HG03575 (cell line): ENCODE data around the gene RXRA.

Source experiments
- ATAC-seq: cut with Tn5 transposase; IDR thresholded peaks from one replicate; pipeline ENCODE4 v1.9.1; 2021; ENCODE audit not compliant: unreplicated experiment, insufficient number of reproducible peaks, low FRiP score; ENCODE audit errors: extremely low read depth

The RXRA gene

GRCh38 chr9:134416385-134417015, 90.2 kb downstream of the RXRA start:
- ATAC-seq, result no peak

DNA sequence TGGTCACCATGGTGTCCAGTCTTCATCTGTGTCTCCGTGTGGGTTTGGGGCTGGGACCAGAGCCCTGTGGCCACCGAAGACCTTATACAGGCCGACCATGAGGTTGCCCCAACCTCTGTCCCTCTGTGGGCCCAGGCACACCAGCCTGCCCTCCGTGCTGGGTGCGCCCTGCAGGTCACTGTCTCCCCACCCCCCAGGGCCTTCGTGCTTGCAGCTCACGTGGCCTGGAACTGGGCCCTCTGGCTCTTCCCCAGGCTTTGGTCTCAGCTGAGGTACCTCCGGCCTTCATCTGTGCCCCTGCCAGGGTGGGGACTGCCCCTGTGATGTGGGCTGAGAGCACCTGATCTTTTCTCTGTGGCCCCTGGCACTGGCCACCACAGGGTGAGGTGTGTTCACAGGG, 92.1 kb downstream of the RXRA start:
- ATAC-seq, result no peak

DNA sequence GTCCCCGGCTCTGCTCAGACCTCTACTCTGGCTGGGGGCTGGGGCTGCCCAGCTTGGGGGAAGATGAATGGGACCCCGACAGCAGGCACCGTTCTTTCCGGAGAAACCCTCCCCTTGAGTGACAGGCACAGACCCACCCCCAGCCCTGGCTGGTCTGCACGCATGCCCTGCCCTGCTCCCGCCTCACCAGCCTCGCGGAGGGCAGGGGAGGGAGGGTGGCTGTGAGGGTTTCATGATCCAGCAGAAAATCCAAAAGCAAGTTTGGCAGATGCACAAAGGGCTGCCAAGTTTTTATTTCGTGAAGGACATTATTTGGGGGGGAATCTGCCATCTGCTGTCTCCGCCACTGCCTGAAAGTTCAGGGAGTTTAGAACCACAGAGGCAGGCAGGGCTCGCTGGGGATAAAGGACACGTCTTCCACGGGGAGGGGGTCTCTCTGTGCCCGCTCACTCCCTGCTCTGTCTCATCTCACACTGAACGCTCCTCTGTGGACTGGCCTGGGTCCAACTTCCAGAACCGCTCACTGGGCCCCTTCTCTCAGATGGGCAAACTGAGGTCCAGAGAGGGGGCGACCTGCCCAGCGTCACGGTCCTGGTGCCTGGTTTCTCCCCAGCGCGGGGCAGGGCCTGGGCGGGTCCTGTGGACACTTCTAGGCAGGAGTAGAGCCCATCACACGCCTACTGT, 92.9 kb downstream of the RXRA start:
- ATAC-seq, result no peak

- no peak for ATAC-seq
These were observed 93.4 kb downstream of the RXRA start for GRCh38 chr9:134419684-134420076.

DNA sequence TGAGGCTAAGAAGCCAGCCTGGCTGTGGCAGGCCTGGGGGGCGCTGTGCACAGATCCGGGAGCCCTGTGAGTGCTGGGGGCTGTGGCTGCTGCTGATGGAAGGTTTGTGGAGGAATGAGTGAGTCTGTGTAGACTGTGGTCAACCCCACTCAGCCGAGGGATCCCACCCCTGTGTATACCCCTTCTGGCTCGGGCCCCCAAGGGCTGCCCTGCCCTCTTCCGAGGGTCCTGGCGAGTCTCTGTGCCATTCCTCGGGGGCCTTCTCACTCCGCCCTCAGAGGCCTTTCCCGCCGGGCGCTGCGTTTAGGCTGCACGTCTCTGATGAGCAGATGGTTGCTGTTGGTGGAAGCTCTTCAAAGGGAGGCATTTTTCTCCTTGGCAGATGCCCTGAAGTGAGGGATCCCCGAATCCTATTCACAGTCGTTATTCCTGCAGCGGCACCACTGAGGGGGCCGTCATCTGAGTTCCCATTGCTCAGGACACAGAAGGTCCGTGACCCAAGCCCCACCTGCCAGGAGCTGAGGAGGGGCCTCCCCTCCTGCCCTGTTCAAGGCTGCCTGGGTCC, 94.1 kb downstream of the RXRA start:
- ATAC-seq, result no peak

DNA sequence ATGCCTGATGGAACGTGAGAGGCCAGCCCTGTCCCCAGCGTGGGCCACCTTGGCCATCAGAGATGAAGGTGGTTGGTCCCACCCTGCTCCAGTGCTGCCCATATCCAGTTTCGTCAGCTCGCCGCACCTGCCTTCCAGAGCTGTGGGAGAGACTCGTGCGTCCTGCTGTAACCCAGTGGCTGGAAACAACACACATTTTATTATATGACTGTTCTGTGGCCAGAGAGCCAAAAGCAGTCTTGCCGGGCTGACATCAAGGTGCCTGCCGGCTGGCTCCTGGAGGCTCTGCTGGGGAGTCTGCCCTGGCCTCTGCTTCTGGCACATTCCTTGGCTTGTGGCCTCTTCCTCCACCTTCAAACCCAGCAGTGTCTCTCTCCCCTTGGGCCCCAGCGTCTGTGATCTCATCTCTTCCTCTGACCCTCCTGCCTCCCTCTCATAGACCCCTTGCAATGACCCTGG, 94.7 kb downstream of the RXRA start:
- no peak for ATAC-seq

- ATAC-seq, result no peak
These were observed 95.6 kb downstream of the RXRA start for GRCh38 chr9:134421888-134422287.

- ATAC-seq, result no peak
These were observed 96.2 kb downstream of the RXRA start for GRCh38 chr9:134422301-134423090.

GRCh38 chr9:134423166-134423565, 96.9 kb downstream of the RXRA start:
- ATAC-seq, result no peak

- ATAC-seq, result no peak
These were observed 97.5 kb downstream of the RXRA start for GRCh38 chr9:134423749-134424148.

- no peak for ATAC-seq
These were observed 98.6 kb downstream of the RXRA start for GRCh38 chr9:134424818-134425217.

DNA sequence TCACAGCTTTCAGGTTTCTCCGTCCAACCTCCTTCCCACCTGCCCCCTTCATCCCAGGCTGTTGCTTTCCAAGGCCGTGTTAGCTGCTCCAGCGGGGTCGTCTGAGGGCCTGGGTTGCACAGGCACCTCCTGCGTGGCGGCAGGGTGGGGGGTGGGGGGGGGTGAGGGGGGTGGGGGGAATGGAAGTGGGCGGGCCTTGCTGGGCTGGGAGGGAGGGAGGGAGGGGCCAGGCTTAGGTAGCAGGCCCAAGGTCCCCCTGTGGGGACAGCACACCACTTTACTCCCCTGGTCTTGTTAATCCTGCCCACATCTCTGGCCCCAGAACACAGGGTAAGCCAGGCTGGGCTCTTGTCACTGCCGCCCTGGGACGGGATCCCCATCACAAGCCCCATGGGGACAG, 99.1 kb downstream of the RXRA start:
- ATAC-seq, result no peak

DNA sequence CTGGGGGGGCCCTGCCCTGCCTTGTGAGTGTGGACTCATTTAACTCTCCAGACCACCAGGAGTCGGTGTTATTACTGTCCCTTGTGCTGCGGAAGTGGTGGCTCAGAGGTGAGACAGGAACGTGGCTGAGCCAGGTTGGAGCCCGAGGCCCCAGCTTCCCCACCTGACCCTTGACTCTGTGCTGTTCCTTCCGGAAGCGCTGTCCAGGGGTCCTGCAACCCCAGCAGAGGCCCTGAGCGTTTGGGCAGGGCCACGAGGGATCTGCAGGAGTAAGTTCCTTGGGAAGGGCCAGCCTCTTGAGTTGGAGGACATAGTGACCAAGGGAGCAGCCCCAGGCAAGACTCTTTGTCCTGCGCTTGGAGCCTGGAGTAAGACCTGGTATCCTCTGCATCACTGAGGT, 99.6 kb downstream of the RXRA start:
- no peak for ATAC-seq

DNA sequence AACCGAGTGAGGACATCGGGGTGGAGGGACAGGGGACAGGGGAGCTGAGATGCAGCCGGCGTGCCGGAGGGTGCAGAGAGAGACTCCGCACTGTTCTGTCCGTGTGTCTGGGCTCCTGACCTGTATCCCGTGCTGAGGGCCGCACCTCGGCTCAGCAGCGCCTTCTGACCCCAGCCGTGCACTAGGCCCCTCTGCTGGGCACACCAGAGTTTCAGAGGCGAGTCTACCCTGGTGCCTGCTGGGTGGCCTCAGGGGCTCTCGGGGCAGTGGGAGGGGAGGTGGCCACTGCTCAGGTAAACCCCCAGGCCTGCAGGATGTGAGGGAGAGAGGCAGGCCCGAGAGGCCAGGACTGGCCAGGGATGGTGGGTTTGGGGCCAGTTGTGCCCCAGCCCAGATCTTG, 100.2 kb downstream of the RXRA start:
- ATAC-seq, result no peak

DNA sequence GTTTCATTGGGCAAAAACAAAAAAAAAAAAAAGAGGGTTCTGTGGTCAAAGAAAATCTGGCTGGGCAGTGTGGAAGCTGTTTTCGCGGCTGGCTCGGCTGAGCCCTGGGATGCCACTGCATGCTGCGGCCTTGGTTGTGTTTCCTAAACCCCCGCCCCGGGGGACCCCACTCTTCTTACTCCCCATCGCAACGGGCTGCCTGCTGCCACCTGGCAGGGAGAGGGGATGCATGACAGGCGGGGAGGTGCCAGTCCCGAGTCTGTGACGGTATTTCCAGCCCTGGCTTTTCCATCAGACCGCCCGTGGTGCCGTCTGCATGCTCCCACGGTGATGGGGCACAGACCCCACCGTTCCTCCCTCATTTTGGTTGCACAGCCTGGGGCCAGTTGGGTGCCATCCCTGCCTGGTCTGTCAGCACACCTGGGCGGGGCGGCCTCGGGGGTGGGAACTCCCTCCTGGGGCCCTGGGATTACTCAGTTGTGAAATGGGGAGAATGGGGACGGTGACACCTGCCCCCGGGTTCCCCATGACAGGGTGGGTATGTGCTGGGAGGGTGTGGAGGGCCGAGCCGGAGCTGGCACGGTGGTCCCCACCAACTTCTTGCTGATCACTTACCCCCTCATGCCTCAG, 101.0 kb downstream of the RXRA start:
- ATAC-seq, result no peak

DNA sequence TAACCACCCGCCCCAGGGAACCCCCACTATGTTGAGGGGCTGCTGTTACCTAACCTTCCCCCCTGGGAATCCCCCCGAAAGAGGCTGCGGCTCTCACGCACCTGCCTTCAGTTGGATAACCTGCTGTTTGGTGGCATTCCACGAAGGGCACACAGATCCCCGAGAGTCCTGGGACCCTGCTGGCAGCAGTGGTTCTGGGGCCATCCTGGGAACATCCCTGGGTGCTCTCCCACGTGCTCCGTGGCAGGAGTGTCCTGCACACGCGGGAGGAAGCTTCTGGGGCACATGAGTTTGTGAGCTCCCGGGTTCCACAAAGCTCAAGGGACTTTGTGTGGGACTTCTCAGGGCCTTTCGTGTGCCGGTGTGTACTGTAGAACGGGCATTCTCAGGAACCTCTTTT, 102.3 kb downstream of the RXRA start:
- no peak for ATAC-seq

DNA sequence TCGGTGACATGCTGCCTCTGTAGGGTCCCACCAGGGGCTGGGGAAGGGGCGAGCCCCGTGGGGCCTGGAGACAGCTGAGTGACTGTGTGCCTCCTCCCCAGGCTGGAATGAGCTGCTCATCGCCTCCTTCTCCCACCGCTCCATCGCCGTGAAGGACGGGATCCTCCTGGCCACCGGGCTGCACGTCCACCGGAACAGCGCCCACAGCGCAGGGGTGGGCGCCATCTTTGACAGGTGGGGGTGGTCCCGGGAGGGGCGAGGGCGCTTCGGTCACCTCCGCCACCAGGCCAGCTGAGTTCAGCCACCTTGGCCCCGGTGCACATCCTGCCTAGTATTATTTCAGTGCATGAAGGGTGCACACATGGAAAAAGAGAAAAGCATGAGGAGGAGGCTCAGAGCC, 102.8 kb downstream of the RXRA start:
- ATAC-seq, result no peak

DNA sequence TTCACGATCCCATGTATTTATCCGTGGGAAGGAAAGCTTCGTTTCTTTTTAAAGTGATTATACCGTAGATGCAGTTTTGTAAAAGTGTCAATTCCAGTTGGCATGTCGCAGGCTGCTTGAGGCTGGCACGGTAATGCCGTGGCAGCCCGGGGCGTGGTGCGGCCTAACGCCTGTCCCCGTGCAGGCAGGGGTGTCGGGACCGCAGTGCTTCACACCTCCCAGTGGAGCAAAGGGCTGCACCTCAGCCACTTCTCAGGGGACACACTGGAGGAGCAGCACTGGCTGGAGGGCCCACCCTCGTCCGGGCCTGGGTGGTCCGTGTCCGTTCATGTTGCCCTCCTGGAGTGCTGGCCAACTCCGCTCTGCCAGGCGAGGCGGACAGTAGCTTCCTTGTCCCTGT, 103.2 kb downstream of the RXRA start:
- no peak for ATAC-seq

GRCh38 chr9:134431095-134431494, 104.8 kb downstream of the RXRA start:
- no peak for ATAC-seq
